GM23338 (cell line): Measurements from ENCODE around the gene TET2. TPM values are rescaled to one million over a fixed set of nuclear protein-coding genes. Genes with fewer than 3 reads are reported as not detected.

Experiments
- ATAC-seq: fragments of 200-7000 bp; cut with Tn5 transposase; 3 replicates; pipeline ENCODE4 v1.9.1; 2020
- DNase-seq: peaks from one replicate; pipeline ENCODE4 v3.0.0-alpha.2; 2015; ENCODE audit warnings: low spot score
- H2AFZ ChIP-seq: fragments of 200-600 bp; sonication (generic); 2 replicates; pipeline ENCODE4 v1.8.0; 2016; ENCODE audit warnings: antibody characterized with exemption, mild to moderate bottlenecking, moderate library complexity
- H3F3A ChIP-seq: fragments of 200-600 bp; sonication (generic); replicated peaks from 2 replicates; pipeline ENCODE4 v1.8.0; 2017; ENCODE audit warnings: antibody characterized with exemption, mixed run types, low read depth
- H3K27ac ChIP-seq: fragments of 200-600 bp; sonication (generic); 2 replicates; pipeline ENCODE4 v1.6.1; 2016; ENCODE audit warnings: low read depth
- H3K27me3 ChIP-seq: fragments of 200-600 bp; sonication (generic); 2 replicates; pipeline ENCODE4 v1.8.0; 2016; ENCODE audit warnings: mild to moderate bottlenecking, mixed run types, moderate library complexity; ENCODE audit not compliant: insufficient read depth
- H3K36me3 ChIP-seq: fragments of 200-600 bp; sonication (generic); 2 replicates; pipeline ENCODE4 v1.8.0; 2016; ENCODE audit warnings: mild to moderate bottlenecking; ENCODE audit not compliant: insufficient read depth
- H3K4me1 ChIP-seq: fragments of 200-600 bp; sonication (generic); 2 replicates; pipeline ENCODE4 v1.8.0; 2016; ENCODE audit warnings: mild to moderate bottlenecking, moderate library complexity; ENCODE audit not compliant: insufficient read depth
- H3K4me2 ChIP-seq: fragments of 200-600 bp; sonication (generic); 2 replicates; pipeline ENCODE4 v1.7.1; 2017; ENCODE audit warnings: mixed run types
- H3K4me3 ChIP-seq: fragments of 200-600 bp; sonication (generic); 2 replicates; pipeline ENCODE4 v1.6.1; 2016; ENCODE audit warnings: mixed run types
- H3K79me2 ChIP-seq: fragments of 200-600 bp; sonication (generic); replicated peaks from 2 replicates; pipeline ENCODE4 v1.8.0; 2017; ENCODE audit warnings: mild to moderate bottlenecking; ENCODE audit not compliant: insufficient read depth
- H3K9me2 ChIP-seq: fragments of 200-600 bp; sonication (generic); 2 replicates; pipeline ENCODE4 v1.8.0; 2017; ENCODE audit not compliant: insufficient read depth
- H4K20me1 ChIP-seq: fragments of 200-600 bp; sonication (generic); replicated peaks from 2 replicates; pipeline ENCODE4 v1.8.0; 2017; ENCODE audit warnings: mild to moderate bottlenecking; ENCODE audit not compliant: insufficient read depth
- H3K27ac Mint-ChIP-seq: 2 replicates; pipeline ENCODE4 v1.8.0; 2020; ENCODE audit warnings: inconsistent platforms, mild to moderate bottlenecking, moderate library complexity, mixed read lengths
- H3K27me3 Mint-ChIP-seq: 3 replicates; pipeline ENCODE4 v1.8.0; 2022; ENCODE audit warnings: low read depth, mild to moderate bottlenecking, moderate library complexity, mixed read lengths, inconsistent platforms; ENCODE audit not compliant: insufficient read depth, poor library complexity
- H3K36me3 Mint-ChIP-seq: 3 replicates; pipeline ENCODE4 v1.8.0; 2021; ENCODE audit warnings: low read depth, mild to moderate bottlenecking, inconsistent platforms, moderate library complexity, mixed read lengths
- H3K4me1 Mint-ChIP-seq: 3 replicates; pipeline ENCODE4 v1.8.0; 2020; ENCODE audit warnings: mild to moderate bottlenecking, inconsistent platforms, mixed read lengths
- H3K4me3 Mint-ChIP-seq: 3 replicates; pipeline ENCODE4 v1.8.0; 2021; ENCODE audit warnings: moderate library complexity, mild to moderate bottlenecking, inconsistent platforms, mixed read lengths
- H3K9me3 Mint-ChIP-seq: 3 replicates; pipeline ENCODE4 v1.8.0; 2020; ENCODE audit warnings: moderate library complexity, mild to moderate bottlenecking, inconsistent platforms, mixed read lengths
- CREB1 ChIP-seq: fragments of 250-450 bp; sonication (Bioruptor Pico); IDR thresholded peaks from 2 replicates; pipeline ENCODE4 v1.5.0; 2020; ENCODE audit warnings: low read depth, mild to moderate bottlenecking, moderate library complexity
- JUNB ChIP-seq: IDR thresholded peaks from one replicate; pipeline ENCODE4 v1.6.1; 2016; ENCODE audit warnings: antibody characterized with exemption; ENCODE audit not compliant: unreplicated experiment
- NANOG ChIP-seq: IDR thresholded peaks from 2 replicates; pipeline ENCODE4 v1.6.1; 2016; ENCODE audit warnings: antibody characterized with exemption, borderline replicate concordance
- POLR2AphosphoS5 ChIP-seq: IDR thresholded peaks from 2 replicates; pipeline ENCODE4 v1.6.1; 2016; ENCODE audit warnings: antibody characterized with exemption, low read depth
- STAT1 ChIP-seq: IDR thresholded peaks from one replicate; pipeline ENCODE4 v1.6.1; 2016; ENCODE audit warnings: antibody characterized with exemption; ENCODE audit not compliant: unreplicated experiment
- ZNF114 ChIP-seq: fragments of 250-450 bp; sonication (Bioruptor Pico); IDR thresholded peaks from 2 replicates; pipeline ENCODE4 v1.5.0; 2020; ENCODE audit warnings: mild to moderate bottlenecking, moderate library complexity
- polyA plus RNA-seq: library from polyadenylated mRNA; unstranded; fragments of >200 nt; fragmentation: Nextera tagmentation; extraction: Ambion mirVana; gene quantifications from 2 replicates; pipeline ENCODE4 v1.2.1, GENCODE V29; 2016
- total RNA-seq: library from RNA; depleted of rRNA; stranded (reverse); fragments of >200 nt; shearing (Covaris generic); gene quantifications from 2 replicates; pipeline ENCODE4 v1.2.3, GENCODE V29; 2014
- TF ChIP-seq, protein P1 (sequence below): IDR thresholded peaks from one replicate; pipeline ENCODE4 v1.6.1; 2018; ENCODE audit warnings: antibody characterized with exemption; ENCODE audit not compliant: unreplicated experiment
- TF ChIP-seq, protein P2 (sequence below), 2 experiments: fragments of 200-600 bp in 1 of 2; sonication (generic) in 1 of 2; conservative IDR thresholded peaks; 2 replicates each; pipeline versions ENCODE4 v1.5.1 to v1.6.1; 2016 to 2017; ENCODE audit warnings: antibody characterized with exemption in 2 of 2, low read depth in 2 of 2, mild to moderate bottlenecking in 2 of 2, moderate library complexity in 1 of 2
- TF ChIP-seq, protein P3 (sequence below): IDR thresholded peaks from 2 replicates; pipeline ENCODE4 v1.6.1; 2016; ENCODE audit warnings: antibody characterized with exemption

Gene TET2
- total and polyA plus RNA-seq, 2 experiments from 2014 or later, result 1.2 to 2.2 TPM

GRCh38 chr4:105107095-105107856 lies 39.4 kb upstream of the TET2 start:
- H3K4me3 ChIP-seq, result no peak overlapping the region
- H3K4me1 ChIP-seq, result no peaks in the 10 kb centered on the region
- H3K4me2 ChIP-seq, result no peak overlapping the region
- no peaks in the 10 kb centered on the region for H3K27me3 Mint-ChIP-seq
- H4K20me1 ChIP-seq, result no peaks in the 10 kb centered on the region
- H3K79me2 ChIP-seq, result no peaks in the 10 kb centered on the region
- no peak for ATAC-seq
- H3K36me3 ChIP-seq, result no peaks in the 10 kb centered on the region
- no peak overlapping the region for H3K27ac ChIP-seq
- no peak for DNase-seq
- H3K9me3 Mint-ChIP-seq, result no peaks in the 10 kb centered on the region
- no peak overlapping the region for H3K4me3 Mint-ChIP-seq
- H3K27me3 ChIP-seq, result no peaks in the 10 kb centered on the region
- no peaks in the 10 kb centered on the region for H3K36me3 Mint-ChIP-seq
- H3K4me1 Mint-ChIP-seq, result no peaks in the 10 kb centered on the region
- peaks cover 3% of the 10 kb centered on the region; the same call in 1 of the 2 replicates for H3K9me2 ChIP-seq
- H3K27ac Mint-ChIP-seq, result no peak overlapping the region
- H3F3A ChIP-seq, result no peaks in the 10 kb centered on the region
- TF ChIP-seq, protein P1, sequence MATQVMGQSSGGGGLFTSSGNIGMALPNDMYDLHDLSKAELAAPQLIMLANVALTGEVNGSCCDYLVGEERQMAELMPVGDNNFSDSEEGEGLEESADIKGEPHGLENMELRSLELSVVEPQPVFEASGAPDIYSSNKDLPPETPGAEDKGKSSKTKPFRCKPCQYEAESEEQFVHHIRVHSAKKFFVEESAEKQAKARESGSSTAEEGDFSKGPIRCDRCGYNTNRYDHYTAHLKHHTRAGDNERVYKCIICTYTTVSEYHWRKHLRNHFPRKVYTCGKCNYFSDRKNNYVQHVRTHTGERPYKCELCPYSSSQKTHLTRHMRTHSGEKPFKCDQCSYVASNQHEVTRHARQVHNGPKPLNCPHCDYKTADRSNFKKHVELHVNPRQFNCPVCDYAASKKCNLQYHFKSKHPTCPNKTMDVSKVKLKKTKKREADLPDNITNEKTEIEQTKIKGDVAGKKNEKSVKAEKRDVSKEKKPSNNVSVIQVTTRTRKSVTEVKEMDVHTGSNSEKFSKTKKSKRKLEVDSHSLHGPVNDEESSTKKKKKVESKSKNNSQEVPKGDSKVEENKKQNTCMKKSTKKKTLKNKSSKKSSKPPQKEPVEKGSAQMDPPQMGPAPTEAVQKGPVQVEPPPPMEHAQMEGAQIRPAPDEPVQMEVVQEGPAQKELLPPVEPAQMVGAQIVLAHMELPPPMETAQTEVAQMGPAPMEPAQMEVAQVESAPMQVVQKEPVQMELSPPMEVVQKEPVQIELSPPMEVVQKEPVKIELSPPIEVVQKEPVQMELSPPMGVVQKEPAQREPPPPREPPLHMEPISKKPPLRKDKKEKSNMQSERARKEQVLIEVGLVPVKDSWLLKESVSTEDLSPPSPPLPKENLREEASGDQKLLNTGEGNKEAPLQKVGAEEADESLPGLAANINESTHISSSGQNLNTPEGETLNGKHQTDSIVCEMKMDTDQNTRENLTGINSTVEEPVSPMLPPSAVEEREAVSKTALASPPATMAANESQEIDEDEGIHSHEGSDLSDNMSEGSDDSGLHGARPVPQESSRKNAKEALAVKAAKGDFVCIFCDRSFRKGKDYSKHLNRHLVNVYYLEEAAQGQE, result no peak
- no peak overlapping the region for H2AFZ ChIP-seq

DNA sequence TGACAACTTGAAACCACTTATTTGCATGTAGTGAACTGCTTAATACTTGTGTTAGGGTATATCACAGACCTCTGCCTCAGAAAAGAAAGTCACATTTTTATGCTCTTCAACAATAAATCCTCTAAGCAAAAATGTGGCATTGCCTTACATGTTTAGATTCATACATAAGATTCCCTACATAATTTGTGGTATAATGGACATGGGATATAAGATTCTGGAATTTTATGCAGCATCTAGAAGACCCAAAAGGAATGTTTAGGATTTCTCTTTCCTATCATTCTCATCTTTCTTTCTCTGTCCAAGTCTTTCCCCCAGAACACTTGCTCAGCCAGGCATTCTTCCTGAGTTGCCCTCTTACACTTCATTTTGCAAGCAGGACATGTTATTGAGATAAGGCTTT lies 37.7 kb upstream of the TET2 start:
- Histone ChIP-seq H3K4me3 (no peak overlapping the region), H3K27me3 (no peaks in the 10 kb centered on the region), H3K4me1 (no peaks in the 10 kb centered on the region), H3K36me3 (no peaks in the 10 kb centered on the region), H4K20me1 (no peaks in the 10 kb centered on the region), H3F3A (no peaks in the 10 kb centered on the region), H3K9me2 (no peaks in the 10 kb centered on the region), H3K4me2 (no peak overlapping the region), H3K27ac (no peak overlapping the region), H2AFZ (no peak overlapping the region), H3K79me2 (no peaks in the 10 kb centered on the region)
- Mint-ChIP-seq H3K27me3 (no peaks in the 10 kb centered on the region), H3K9me3 (no peaks in the 10 kb centered on the region), H3K27ac (no peak overlapping the region), H3K4me3 (no peak overlapping the region), H3K36me3 (no peaks in the 10 kb centered on the region), H3K4me1 (no peaks in the 10 kb centered on the region)
- ATAC-seq, result no peak
- DNase-seq, result no peak
- TF ChIP-seq CREB1 (CRISPR knock-in tag), result no peak
- TF ChIP-seq NANOG, result no peak
- TF ChIP-seq ZNF114, result no peak
- no peak for TF ChIP-seq POLR2AphosphoS5
- TF ChIP-seq JUNB, result no peak
- TF ChIP-seq, protein P2, sequence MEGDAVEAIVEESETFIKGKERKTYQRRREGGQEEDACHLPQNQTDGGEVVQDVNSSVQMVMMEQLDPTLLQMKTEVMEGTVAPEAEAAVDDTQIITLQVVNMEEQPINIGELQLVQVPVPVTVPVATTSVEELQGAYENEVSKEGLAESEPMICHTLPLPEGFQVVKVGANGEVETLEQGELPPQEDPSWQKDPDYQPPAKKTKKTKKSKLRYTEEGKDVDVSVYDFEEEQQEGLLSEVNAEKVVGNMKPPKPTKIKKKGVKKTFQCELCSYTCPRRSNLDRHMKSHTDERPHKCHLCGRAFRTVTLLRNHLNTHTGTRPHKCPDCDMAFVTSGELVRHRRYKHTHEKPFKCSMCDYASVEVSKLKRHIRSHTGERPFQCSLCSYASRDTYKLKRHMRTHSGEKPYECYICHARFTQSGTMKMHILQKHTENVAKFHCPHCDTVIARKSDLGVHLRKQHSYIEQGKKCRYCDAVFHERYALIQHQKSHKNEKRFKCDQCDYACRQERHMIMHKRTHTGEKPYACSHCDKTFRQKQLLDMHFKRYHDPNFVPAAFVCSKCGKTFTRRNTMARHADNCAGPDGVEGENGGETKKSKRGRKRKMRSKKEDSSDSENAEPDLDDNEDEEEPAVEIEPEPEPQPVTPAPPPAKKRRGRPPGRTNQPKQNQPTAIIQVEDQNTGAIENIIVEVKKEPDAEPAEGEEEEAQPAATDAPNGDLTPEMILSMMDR (conservative IDR thresholded peaks at IDR 0.05; ENCODE audit: low read depth in 2 of 2), result no peak
- TF ChIP-seq STAT1, result no peak
- TF ChIP-seq, protein P3, sequence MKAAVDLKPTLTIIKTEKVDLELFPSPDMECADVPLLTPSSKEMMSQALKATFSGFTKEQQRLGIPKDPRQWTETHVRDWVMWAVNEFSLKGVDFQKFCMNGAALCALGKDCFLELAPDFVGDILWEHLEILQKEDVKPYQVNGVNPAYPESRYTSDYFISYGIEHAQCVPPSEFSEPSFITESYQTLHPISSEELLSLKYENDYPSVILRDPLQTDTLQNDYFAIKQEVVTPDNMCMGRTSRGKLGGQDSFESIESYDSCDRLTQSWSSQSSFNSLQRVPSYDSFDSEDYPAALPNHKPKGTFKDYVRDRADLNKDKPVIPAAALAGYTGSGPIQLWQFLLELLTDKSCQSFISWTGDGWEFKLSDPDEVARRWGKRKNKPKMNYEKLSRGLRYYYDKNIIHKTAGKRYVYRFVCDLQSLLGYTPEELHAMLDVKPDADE, result no peak
- TF ChIP-seq, protein P1, result no peak
